D721Med (cell line): Measurements from ENCODE around the gene MVB12A.

Experiments
- DNase-seq: peaks from one replicate; pipeline ENCODE4 v3.0.0; 2011; ENCODE audit warnings: low spot score; ENCODE audit not compliant: insufficient read length
- FAIRE-seq: peaks from 2 replicates; lab custom pipeline; 2011; peaks lifted over from hg19 to GRCh38; lab: Jason Lieb, UNC
- TF ChIP-seq, protein P1 (sequence below): IDR thresholded peaks from 2 replicates; pipeline ENCODE4 v1.5.1; 2012; ENCODE audit warnings: mild to moderate bottlenecking, control low read depth; ENCODE audit not compliant: insufficient read depth; ENCODE audit errors: missing control alignments

MVB12A gene

GRCh38 chr19:17467471-17468301, 47.8 kb downstream of the MVB12A start:
- DNase-seq (no peak), FAIRE-seq (no peak)
- TF ChIP-seq, protein P1, sequence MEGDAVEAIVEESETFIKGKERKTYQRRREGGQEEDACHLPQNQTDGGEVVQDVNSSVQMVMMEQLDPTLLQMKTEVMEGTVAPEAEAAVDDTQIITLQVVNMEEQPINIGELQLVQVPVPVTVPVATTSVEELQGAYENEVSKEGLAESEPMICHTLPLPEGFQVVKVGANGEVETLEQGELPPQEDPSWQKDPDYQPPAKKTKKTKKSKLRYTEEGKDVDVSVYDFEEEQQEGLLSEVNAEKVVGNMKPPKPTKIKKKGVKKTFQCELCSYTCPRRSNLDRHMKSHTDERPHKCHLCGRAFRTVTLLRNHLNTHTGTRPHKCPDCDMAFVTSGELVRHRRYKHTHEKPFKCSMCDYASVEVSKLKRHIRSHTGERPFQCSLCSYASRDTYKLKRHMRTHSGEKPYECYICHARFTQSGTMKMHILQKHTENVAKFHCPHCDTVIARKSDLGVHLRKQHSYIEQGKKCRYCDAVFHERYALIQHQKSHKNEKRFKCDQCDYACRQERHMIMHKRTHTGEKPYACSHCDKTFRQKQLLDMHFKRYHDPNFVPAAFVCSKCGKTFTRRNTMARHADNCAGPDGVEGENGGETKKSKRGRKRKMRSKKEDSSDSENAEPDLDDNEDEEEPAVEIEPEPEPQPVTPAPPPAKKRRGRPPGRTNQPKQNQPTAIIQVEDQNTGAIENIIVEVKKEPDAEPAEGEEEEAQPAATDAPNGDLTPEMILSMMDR: no peak

DNA sequence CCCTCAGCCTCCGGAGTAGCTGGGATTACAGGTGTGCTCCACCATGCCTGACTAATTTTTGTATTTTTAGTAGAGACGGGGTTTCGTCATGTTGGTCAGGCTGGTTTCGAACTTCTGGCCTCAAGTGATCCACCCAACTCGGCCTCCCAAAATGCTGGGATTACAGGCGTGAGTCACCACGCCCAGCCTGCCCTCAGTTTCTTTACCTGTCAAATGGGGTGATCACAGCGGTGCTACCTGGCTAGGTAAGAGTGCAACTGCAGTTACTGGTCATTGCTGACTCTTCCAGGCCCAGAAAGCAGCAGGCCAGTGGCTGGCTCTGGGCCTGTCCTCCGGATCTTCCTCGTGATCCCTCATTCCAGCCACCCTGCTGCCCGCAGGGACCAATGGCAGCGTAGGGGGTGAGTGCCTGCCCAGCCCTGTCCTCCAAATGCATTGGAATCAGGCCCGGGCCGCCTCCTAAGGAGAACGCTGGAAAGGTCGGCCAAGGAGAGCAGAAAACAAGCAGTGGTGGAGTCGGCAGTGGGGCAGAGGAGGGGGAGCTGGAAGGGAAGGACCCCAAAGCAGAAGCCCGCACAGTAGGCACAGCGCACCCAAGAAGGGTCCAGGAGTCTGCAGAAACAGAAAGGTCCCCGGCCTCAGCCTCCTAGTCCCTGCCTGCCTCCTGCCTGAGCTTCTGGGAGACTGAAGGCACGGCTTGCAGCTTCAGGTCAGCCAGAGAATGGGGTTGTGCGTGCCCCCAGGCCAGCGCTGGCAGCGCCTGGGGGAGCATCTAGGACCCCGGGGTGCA, 48.6 kb downstream of the MVB12A start:
- TF ChIP-seq, protein P1: no peak
- DNase-seq: no peak
- FAIRE-seq: no peak

- no peak for FAIRE-seq
- TF ChIP-seq, protein P1: no peak
- DNase-seq: no peak
These were observed 49.2 kb downstream of the MVB12A start for GRCh38 chr19:17469092-17469480.

DNA sequence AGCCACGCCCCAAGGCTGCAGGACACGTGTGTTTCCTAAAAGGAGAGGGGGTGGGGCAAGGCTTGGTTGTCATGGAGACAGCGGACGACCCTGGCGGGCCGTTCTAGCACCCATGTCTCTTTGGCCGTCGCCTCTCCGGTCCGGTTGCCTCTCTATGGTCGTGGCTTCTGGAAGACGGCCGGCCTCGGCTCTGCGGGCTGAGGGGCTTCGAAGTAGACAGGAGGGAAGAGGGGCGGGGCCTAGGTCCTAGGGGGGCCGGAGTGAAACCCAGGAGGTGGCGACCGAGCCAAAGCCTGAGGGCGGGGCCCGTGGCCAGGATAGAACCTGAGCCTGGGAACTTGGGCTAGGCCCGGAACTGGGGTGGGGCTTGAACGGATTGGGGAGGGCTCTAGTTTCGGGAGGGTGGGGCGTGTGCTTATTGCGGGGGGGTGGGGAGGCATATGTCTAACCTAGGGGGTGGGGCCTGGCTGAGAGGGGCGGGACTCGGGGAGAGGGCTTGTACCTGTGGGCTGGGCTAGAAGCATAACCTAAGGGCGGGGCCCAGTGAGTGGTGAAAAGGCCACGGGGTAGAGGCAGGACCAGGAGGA, 49.7 kb downstream of the MVB12A start:
- FAIRE-seq (no peak), DNase-seq (no peak)
- TF ChIP-seq, protein P1: no peak

- TF ChIP-seq, protein P1: no peak
- DNase-seq (peak; percentile 64), FAIRE-seq (no peak)
These were observed 50.4 kb downstream of the MVB12A start, which contains the start of gene SLC27A1 for GRCh38 chr19:17470068-17470841. Gene SLC27A1 (plus strand): TSS chr19:17470524. CDS start chr19:17470541, 17 bp downstream.

DNA sequence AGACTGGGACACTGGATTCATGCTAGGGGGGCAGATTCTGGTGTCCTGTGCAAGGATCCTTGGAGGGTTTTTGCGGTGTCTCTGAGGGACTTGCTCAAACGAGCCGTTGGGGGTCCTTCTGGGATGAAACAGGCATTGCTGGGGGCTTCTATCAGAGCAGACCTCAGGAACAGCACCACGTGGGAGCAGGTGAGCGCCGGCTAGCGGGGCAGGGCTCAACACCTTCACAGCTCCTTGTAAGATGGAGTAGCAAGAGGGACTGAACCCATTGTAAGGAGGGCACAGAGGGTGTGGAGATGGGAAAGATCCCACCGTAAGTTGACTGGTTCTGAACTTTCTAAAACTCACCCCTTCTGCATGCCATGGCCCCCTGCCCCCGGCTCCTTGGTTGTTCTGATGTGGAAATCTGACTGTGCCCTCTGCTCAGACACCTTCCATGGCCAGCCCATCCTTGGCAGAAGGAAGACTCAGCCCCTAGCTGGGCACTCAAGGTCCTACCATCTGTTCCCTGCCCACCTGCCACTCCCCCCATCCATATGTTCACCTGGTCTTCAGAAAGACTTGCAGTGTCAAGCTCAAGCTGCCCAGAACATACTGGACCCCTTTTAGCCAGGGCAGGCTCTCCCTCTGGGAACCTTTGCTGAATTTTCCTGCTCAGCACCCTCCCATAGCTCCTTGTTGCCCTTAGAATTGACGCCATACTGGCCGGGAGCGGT, 51.7 kb downstream of the MVB12A start:
- TF ChIP-seq, protein P1: no peak
- FAIRE-seq: no peak
- no peak for DNase-seq
